SIG-M5 treated with dmso at 0.1 percent for 504 hours (cell line): ENCODE results near the gene PPARGC1A.

Experiments
- DNase-seq: peaks from one replicate; lab custom pipeline; 2025; ENCODE audit not compliant: unreplicated experiment; lab: John Stamatoyannopoulos, UW

The PPARGC1A gene

DNA sequence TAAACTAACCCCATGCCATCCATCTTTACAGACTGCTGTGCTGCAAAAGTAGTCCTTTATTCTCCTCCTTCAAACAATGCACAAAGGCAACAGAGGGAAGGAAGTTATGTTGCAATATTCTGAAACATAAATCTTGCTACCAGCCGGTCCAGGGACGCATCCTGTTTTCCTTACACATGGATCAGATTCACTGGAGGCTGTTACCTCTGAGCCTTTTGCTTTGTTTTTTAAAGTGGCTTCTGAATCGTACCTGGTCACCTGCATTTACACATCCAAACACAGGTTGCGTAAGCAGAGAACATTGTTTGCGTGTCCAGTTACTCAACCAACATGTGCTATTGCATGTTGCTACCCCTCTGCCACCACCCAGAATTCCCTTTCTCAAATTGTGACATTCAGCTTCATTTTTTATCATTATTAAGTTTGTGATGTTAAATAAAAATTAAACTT, 8.8 kb downstream of the PPARGC1A start:
- no peak for DNase-seq

DNA sequence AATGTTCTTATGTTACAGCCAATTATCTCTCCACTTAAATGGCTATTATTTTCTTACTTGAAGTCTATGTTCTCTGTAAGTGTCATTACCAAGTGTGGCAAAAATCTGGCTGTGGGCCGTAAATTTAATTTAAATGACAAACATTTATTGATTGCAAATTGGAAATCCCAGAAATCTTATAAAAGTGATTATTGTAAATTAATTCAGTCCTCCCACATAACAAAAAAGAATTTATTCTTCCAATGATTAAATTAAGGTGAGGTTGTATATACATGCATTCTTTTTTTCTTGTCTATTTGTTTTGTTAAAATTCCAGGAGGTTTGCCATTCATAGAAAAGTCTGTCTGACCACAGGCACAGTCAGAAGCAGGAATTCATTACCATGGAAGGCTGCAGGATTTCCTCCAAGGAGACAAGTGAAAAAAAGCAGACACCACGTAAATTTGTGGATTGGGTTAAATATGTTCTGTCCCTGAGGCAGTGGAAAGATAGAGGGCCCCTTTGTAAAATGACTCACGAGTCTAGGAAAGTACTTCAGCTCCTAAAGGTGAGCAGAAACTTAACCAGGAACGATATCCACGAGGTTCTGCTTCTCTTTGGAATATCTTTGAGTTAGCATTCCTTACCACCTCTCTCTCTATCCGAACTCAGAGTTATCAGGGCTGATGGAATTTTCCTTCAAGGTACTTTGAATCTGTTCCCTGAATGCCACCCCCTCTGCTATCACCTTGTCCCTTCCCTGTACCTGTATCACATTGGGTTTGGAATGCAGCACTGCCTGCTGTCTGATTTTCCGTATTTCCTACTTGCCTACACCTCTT, 10.7 kb downstream of the PPARGC1A start:
- no peak for DNase-seq

DNA sequence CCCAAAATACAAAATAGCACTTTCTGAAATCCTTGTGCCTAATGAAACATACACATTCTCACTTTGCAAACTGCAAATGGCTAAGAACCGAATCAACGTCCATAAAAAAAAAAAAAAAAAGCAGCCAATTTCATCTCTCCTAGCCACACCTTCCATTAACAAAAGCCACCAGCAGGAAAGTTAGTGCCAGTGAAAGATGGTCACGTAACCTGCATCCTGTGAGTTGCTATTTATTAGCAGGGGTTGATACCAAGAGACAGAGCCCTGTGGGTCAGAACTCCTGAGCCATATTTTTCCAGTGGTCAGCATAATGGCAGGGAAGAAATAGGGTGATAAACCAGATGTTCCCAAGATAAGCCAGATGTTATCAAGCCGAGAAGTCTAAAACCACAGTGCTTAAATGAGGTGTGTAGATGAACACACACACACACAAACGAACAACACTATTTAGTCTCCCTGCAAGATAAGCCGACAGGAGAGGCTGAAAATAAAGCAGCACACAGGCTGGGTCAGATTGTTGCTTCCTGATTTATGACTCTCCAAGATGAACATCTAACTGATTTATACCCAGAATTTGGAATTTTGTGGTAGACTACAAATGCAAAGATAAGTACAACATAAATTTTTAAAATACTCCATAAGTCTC, 11.5 kb downstream of the PPARGC1A start:
- no peak for DNase-seq

DNA sequence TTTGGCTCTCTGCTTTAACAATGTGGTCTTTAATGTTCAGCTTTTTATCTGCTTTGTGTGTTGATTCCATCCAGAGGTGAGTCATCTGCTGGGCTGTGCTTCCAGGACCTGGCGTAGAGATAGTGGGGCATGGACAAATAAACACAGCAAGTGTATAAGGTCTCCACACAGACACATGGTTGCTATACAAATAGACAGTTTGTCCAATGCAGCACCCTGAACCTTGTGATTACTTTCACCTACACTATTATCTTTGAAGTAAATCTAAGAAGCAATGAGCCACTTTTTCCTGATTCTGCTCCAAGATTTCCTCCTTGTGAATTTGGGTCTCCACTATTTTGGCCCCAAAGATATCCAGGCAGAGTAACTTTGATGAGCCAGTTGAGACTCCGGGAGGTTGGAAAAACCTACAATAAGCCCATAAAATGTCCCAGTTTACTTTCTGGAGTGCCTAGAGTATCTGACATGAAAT, 12.1 kb downstream of the PPARGC1A start:
- DNase-seq: no peak

DNA sequence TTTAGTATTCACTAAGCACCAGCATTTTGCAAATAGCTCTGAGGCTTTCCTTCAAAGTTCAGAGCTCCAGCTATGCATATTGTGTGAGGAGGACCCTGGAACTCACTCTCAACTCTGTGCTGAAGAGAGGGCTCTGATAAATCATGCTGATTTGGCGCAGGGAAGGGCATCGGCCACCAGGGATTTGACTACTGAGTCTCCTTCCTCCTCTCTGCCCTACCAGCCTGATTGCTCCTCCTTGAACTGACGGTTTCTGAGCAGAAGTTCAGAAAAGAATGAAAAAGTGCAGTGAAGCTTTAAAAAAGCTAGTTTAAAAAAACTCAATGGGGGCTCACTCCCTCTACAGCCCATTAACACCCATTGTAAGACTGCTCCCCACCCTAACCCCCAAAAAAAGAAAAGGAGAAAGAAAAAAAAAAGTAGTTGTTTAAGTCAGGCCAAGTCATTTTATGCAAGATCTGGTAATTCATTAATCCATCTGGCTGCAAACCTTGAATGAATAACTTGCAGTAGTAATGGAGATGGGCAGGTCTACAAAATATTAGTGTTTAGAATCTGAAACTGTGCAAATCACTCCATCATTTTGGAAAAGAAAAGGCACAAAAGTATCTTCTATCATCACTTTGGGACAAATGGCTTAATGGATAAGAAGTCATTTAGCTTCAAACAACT, 13.3 kb downstream of the PPARGC1A start:
- DNase-seq: no peak

DNA sequence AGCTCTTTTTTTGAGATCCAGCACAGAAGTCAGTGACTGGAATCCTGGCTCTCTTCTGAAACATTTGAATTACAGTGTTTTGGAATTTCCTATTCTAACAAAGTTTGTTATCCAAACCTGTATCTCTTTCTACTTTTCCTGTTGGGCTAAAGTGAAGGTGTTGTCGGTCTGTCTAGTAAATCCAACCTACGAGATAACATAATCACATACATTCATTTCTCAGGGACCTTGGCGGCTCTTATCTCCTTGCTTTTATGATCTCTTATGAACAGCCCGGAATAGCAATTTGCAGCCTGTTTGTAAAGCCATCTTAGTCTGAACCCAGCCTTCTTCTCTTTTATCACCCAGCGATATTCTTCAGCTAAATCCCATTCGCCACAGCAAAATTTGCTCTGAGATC, 14.5 kb downstream of the PPARGC1A start:
- DNase-seq: no peak

DNA sequence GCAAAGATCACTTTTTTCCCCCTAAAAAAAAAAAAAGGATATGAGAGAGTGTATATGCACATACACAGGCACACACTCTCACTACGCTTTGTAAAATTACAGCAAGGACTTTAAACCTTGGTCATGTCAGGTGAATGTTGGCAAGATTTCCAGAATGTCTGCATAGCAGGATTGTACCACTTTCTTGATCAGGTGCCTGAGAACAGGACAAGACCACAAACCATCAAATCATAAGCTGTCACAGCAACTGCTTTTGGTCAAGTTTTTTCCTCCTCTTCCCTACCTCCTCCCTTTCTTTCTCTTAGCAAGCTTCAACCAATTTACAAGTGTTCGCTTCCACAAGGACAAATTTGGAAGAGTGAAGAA, 15.3 kb downstream of the PPARGC1A start:
- no peak for DNase-seq

DNA sequence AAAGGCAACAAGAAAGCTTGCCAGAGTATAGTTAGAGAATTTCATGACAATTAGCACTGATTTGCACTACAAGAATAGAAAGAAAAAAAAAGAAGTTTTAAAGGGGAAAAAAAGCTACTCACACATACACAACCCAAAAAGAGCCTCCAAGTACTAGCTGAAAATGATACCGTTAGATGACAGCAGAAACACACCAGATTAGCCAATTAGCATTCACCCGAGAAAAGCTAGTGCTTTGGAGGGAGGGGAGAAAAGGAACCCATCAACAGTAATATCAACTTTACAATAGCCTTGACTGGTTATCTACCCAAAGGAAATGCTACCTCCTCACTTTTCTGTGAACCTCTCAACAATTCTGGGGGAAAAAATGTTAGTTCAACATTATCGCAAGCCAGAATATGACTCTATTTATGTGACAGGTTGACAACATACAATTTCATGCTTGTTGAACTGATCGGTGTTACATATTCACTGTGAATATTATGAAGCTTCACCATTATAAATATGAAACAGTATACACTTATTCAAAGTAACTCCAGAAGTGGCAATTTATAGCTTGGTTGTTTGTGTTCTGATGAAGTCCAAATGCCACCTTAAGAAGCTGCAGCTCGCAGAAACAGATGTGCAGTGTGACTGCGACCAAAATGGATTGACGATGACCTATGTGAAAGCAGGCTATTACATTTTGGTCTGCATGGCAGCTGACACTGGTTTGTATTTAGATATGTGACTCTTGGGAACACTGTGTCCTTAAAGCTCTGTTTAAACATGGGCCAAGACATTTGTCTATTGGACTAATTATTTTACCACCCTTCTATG, 15.9 kb downstream of the PPARGC1A start:
- no peak for DNase-seq

DNA sequence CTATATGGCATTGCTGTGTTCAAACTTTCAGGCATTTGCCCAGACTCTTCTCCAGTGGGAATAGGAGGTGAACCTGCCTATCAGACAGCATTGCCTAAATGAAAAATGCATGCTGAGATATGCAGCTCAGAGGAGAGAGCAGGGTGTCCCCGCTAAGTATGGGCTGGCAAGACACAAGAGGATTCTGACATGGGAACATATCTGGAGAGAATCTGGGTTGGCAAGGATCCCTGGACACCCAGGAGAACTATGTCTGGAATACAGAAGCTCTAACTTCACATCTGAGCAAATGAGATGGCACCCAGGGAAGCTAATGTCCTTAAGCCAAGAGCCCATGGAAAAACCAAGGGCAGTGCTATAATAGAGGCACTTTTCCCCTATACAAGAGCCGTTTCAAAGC, 18.4 kb downstream of the PPARGC1A start:
- DNase-seq: no peak

DNA sequence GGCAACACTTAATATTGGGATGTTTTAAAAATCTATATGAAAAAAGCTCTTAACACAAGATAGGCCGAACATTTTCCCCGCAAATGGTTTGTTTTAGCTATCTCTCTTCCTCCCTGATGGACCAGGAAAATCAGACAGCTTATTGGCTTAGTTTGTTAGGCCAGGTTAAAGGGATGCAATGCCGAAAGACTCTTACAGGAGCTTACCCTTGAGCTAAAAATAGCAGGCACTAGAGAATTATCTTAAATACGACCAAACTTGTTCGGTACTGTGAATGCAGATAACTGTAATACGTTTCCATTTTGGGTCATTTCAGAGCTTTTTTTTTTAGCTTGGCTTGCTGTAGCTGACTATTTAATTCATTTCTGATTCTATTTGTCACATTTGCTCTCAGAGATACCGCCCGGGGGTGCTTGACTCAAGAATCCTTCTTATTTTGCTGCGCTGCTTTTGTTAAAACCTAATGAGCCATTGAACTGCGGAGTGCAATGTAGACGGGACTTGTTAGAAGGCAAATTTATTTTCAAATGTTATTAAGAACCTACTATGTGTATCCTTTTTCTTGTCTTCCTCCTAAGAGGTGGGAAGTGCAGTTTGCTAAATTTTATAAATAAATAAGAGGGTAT, 23.3 kb downstream of the PPARGC1A start:
- no peak for DNase-seq

DNA sequence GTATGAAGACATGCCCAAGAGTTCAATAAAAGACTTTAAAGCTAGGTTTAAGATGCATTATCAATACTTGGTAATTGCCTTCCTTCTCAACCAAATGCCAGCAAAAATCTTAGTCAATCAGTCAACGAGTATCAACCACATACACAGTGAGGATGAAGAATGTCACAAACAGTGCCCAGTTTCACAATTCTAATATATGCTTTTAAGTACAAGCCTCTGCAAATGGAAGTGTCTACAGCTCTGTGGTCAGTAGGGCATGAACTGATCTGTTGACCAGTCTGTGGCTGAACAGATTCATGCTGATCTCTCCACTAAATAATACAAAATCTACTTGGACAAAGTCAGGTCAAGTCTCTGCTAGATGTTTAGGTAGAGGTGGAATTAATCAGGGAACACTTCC, 27.9 kb downstream of the PPARGC1A start:
- no peak for DNase-seq

DNA sequence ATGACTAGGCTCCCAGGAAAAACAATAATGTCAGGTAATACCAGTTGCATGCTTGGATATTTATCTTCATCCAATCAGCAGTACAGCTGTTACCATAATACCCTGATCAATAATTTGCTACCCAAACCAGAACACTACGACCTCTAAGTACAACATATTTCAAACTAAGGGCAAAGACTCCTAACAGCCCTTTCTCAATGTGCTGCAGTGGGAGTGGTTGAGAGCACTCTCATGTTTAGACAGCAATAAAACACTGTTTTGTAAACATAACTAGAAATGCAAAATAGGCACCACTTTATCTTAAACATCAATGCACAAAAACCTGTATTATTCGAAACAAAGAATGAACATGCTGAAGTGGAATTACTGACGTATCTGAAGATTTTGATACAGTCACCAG, 28.9 kb downstream of the PPARGC1A start:
- DNase-seq: no peak

DNA sequence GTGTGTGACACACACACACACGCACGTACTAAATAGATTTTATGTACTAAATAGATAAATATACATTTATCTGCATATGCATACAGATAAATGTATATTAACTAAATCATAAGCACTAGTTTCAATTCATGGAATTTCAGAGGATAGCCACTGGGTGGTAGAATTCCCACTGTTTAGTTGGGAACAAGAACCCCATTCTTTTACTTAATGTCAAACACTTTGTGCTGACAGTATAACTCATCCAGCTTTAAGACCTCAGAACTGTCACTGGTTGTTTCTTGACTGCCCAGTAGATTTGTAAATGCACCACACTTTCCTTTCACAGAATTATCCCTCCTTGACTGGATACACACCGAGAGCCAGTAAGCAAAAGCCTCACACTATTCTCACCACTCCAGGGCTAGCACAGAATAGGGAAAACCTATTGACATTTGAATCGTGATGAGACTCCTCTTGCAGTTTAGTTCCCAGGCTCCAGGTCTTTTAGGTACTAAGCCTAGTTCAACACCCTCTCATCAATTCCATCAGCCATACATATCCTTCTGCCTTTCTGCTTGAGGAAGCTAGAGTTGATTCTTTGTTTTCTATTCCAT, 32.4 kb downstream of the PPARGC1A start:
- DNase-seq: no peak

DNA sequence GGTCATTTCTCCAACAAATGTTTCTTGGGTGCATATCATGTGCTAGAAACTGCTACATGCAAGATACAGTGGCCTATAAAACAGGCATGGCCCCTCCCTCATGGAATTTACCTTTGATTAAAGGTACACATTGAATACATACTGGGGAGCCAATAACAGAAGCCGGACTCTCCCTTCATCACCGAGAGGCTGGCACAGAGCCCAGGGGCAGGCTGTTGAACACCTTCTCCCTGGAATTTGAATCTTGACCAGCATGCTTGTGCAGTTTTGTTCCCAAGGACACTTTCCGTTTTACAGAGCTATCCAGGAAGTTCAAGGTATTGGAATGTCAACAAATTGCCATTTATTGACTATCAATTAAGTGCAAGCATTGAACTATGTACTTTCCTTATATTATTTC, 33.2 kb downstream of the PPARGC1A start:
- no peak for DNase-seq

DNA sequence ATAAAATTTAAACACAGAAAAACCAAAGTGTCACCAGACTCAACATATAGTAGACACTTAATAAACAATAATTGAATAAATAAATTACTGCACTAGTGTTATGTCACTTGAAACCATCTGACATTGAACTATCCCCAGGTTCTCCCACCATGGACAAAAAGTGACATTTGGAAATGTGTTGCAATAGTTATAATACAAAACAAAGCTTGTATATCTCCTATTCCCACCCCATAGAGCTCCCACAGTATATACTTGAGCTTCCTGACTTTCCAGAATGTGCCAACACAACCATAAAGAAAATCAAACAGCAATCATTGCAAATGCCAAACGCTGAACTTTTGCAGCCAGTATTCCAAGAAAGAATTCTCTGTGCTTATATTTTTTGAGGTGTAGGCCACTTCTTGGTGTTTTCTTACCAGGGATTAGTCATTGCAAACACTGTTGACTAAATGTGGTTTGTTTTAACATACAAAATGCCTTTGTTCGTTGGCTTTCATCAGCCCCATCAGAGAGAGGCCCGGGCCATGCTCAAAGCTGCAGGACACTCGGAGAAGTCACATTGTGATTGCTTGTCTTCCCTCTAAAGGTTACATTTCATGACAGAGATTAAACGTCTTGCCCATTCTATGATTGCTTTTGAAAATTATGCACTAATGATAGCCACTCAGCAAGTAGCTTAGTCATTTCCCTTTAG, 33.8 kb downstream of the PPARGC1A start:
- no peak for DNase-seq

DNA sequence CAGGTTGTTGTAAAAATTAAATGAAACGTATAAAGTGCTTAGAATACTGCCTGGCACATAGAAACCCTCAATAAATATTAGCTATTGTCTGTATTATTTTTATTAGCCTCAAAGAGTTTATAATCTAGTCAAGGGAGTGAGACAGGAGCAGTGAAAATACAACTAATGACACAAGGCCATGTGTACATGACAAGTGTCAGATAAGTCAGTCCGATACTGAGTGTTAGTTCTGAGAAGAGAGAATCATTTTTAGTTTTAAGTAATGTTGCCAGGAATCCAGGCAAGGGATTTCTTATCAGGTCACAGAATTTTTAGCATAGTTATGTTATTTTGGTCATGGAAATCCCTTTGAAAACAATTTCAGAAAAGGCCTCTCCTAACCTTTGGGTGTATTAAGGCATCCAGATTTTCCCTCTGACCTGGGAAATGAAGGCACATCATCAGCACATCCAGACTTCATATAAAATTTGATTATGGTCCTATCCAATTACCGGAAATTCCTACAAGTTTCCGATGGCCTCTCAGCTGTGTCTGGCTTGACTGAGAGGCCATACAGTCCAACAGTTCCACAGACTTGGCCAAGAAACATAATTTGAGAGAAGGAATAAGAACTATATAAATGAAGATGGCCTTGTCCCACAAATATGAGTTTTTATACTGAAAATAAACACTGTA, 35.7 kb downstream of the PPARGC1A start:
- DNase-seq: no peak

DNA sequence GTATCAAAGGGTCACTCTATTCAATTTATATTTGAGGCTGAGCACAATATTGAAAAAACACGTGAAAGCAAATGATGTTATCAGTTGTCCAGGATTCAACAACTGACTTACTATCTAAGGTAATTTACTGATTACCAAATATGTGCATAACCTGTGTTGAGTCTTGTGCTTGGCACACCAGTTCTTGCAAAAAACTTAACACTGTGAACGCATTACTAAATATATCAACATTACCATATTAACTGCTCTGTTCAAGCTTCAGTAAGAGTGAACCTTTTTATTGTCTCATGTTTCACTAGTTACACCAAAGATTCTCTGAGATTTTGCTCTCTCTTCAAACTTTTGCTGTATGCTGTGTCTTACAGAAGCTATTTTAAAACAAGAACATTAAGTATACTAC, 38.4 kb downstream of the PPARGC1A start:
- DNase-seq: no peak

DNA sequence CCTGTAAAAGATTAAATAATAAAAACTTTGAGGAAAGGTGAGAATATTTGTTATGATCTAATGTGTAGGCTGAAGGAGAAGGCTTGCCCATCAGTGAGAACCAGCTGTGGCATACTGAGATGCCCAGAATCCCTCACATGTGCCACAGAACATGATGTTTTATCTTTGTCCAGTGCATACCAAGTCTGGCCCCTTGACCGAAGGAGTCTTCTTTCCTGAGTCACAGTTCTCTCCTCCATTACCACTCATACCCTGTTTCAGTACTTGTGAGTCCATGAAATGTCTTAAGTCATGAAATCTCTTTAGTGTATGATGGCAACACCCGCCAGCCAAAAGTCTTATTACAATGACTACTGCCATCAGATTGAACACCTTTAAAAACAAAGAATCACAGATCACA, 42.7 kb downstream of the PPARGC1A start:
- DNase-seq: no peak

DNA sequence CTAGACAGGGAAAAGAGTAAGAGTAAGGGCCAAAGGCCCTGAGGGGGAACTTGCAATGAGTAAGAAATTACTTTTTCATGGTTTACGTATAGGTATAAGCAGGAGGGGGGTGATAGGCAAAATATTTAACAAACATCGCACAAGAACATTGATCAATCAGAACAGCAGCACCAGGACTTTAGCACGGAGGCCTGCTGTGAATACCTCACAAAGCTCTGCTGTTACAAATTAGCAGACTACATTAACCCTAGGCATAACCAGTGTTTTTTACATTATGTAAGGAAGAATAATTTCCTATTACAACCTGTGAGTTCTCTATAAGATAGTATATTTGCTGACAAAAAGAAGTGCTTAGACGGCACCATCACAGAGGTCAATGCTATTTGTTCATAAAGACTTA, 44.9 kb downstream of the PPARGC1A start:
- no peak for DNase-seq
